A204.1 (cell line): Measurements from ENCODE around the gene ROR2.
"Not testable (repeated sequence)": the region's sequence is repeated elsewhere in the genome, so short reads cannot be mapped to it uniquely, and the experiment has no call there.

Source experiments
- FAIRE-seq: peaks from 2 replicates; lab custom pipeline; 2012; peaks lifted over from hg19 to GRCh38; lab: Jason Lieb, UNC

Gene ROR2

GRCh38 chr9:91817106-91817492, 132.9 kb downstream of the ROR2 start:
- no peak for FAIRE-seq

GRCh38 chr9:91816356-91816755, 133.7 kb downstream of the ROR2 start:
- no peak for FAIRE-seq

DNA sequence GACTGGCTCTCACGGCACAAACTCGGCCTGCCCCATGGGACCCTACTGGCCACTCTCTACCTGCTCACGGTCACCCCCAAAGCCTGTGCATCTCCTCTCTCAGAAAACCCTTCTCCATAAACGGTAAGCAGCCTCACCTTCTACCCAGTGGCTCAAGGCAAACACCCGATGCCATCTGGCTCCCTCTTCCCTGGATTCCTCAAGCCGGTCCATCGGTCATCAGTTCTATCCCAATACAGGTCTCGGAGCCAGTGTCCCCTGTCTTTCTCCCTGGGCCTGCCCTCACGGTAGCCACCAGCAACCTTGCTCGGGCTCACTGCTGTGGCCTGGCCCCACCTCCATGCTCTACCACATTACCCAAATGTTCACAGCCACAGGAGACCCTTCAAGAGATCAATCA, 134.1 kb downstream of the ROR2 start:
- FAIRE-seq, result no peak

DNA sequence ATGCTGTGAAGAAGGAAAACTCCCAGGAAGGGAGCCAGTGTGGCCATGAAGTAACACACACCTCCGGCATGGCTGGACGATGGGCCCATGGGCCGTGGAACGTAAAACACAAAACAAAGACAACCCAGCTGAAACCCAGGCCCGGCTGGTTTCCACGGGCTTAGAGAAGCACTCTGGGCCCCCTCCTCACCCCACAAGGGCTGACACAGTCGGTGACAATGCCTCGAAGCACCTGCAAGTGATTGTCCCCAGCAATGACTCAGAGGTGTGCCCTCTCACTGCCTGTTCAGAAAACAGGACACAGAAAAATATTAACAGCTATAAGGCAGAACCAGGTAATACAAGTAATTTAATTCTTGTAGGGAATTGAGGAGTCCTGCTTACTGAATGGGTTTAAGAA, 135.3 kb downstream of the ROR2 start:
- FAIRE-seq, result no peak

GRCh38 chr9:91814201-91814600, 135.8 kb downstream of the ROR2 start:
- no peak for FAIRE-seq

DNA sequence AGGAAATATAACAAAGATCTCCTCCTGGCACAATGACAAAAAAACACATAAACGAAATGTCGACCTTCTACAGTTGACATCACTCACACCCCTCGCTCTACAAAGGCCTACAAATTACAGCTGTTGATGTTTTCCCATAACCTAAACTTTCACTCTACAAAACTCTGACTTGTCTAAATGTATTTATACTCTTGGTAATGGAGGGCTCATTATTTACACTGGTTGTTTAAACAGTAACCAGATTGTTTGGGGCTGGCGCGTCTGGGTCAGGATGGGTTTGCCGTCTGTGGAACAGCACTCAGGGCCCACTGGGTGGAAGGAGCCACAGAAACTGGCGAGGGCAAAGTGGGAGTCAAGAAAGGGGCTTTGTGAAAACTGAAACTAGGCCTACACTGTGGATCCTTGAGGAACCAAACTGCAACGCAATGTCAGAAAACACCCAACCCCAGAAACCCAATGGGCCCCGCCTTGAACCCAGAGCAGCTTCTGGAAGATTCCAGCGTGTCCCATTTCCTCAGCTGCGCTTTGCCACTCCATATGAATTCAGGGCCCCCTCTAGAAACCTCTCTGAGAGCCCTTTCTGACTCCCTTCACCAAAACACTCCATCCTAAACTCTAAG, 136.7 kb downstream of the ROR2 start:
- no peak for FAIRE-seq

DNA sequence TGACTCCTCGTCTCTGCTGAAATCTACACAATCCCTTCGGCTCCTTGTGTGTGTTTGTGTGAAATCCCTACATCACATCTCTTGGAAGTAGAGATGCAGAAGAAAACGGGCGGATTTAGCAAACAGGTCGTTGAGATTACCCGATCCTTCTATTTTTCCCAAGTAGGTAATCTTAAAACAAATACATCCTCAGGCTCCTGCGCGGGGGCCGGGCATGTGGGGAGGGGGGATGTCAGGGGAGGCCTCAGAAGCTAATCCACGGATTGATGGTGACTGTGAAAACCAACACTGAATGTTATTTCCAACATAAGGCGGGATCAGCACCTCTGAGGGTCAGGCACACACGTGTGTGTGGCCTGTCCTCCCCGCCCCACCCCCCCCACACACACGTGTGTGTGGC, 137.8 kb downstream of the ROR2 start:
- FAIRE-seq, result no peak

- FAIRE-seq, result no peak
Measured at GRCh38 chr9:91811024-91811909, 138.8 kb downstream of the ROR2 start.

DNA sequence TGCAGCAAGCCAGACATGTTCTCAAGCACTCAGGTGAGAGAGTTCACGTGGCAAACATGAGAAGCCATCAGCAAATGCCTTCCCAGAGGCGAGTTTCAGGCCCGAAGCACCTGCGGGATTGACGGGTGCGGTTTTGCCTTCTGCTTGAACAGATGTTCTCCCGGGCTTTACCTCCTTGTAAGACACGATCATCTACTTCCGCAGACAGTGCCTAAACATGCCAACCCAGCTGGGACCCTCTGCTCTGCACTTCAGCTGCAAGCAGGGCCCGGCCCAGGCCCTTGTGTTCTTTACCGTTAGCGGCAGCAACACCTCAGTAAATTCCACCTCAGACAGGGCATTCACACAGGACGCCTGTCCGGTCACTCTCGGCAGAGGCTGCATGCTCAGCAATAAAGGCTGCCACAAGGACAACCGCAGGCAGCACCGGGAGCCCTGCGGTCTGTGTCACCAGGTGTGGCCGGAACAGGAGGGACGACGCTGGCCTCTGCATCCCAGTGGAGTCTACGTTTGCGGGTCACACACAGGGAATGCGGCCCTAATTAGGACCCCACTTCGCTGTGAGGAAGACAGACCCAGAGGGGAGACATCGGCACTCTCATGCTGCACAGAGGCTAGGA, 139.6 kb downstream of the ROR2 start:
- no peak for FAIRE-seq

GRCh38 chr9:91809581-91810285, 140.3 kb downstream of the ROR2 start:
- no peak for FAIRE-seq

GRCh38 chr9:91807643-91808246, 142.3 kb downstream of the ROR2 start:
- no peak for FAIRE-seq

DNA sequence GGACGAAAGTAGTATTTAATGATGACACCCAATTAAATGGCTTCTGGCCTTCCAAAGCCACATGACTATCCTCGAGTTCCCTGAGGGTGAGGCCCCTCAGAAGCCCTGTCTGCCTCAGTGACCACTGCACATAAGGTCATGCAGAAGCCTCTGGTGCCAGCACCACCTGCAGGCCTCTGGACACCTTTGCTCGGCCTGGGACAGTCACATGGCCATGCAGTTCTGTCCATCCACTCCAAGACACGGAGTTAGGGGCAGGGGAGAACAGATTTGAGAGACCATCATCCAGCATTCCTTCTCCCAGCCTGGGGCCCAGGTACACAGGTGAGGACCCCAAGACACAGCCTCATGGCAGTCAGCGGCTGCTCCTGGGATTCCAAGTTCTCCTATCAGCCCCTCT, 145.0 kb downstream of the ROR2 start:
- FAIRE-seq, result no peak

DNA sequence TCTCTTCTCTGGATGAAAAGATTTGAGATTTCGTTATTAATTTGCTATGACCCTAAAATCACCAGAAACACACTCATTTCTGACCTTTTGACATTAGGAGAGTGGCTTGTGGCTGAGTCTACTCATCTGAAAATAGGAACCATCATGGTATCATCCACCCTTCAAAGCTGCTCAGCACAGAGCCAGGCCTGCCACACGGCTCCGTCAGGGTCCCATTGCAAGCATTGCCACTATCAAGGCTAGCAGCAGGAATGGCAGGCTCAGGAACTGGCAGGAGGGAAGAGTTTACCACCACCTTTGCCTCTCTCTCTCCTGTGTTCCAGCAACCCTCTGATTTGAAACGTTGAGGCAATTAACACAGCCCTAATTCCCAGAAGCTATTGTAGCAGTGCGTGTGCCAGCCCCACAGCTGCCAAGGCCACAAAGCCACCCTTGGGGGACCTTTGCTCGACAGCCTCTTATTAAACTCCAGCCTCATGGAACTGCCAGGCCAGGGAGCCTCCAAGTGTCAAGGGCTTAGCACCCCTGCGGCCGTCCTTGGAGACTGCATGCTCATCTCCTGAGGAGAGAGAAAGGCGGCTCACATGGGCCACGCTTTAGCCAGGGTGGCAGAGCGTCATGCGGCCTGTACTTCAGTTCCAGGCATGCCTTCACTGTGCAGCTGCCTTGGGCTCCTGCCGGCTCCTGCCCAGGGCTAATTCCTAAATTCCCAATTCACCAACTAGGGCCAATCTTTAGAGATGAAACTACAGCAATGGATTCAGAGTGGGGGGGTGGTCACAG, 145.9 kb downstream of the ROR2 start:
- FAIRE-seq, result no peak

- FAIRE-seq, result no peak
Measured at GRCh38 chr9:91803151-91803940, 146.7 kb downstream of the ROR2 start.

GRCh38 chr9:91802391-91802790, 147.6 kb downstream of the ROR2 start:
- FAIRE-seq, result no peak

GRCh38 chr9:91800473-91801030, 149.5 kb downstream of the ROR2 start:
- FAIRE-seq, result no peak

DNA sequence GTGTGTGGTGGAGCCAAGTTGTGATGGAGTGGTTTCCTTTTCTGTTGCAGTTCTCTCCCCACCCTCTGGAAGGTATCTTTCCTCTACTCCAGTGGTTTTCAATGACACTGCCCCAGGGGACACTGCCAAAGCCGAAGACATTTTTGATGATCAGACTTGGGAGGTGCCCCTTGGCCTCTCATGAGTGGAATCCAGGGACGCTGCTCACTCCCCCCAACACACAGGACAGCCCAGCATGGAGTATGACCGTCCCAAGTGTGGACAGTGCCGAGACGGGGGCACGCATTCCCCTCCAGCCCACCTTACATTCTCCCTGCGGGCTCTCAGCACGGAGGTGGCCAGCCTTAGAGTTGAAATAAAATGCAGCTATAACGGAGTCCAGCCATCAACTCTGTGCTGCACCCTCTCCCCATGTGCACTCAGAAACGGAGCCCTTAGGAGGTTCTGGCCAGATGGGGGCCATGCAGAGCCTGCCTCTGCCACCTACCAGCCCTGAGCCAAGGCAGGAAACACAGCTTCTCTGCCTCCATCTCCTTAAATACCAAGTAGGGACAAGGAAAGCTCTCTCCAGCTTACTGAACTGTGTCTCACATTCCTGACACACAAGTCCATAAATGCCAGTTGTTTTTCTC, 150.8 kb downstream of the ROR2 start:
- FAIRE-seq, result no peak

DNA sequence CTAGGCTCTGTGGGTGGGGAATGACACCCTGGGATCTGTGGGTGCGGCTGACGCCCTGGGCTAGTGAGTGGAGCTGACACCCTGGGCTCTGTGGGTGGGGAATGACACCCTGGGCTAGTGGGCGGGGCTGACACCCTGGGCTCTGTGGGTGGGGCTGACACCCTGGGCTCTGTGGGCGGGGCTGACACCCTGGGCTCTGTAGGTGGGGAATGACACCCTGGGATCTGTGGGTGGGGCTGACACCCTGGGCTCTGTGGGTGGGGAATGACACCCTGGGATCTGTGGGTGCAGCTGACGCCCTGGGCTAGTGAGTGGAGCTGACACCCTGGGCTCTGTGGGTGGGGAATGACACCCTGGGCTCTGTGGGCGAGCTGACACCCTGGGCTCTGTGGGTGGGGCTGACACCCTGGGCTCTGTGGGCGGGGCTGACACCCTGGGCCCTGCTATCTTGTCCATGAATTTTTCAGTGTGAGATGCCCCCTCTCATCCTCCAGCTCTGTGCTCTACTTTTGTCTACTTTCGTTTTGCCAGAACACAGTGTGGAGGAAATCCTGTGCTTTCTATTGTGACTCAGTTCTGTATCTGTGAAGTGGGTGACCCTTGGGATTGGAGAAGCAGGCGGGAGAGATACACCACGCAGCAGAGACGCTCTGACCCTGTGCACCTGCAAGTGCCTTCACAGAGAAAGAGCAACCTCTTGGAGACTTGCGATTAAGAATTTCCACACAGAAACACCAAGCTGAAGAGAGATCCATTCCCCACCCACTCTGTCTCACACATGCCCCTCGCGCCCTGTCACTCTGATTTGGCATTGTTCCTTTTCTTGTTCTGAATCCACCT, 151.5 kb downstream of the ROR2 start:
- FAIRE-seq, result not testable (repeated sequence)

DNA sequence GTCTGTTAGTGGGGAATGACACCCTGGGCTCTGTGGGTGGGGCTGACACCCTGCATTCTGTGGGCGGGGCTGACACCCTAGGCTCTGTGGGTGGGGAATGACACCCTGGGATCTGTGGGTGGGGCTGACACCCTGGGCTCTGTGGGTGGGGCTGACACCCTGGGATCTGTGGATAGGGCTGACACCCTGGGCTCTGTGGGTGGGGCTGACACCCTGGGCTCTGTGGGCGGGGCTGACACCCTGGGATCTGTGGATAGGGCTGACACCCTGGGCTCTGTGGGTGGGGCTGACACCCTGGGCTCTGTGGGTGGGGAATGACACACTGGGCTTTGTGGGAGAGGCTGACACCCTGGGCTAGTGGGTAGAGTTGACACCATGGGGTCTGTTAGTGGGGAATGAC, 152.5 kb downstream of the ROR2 start:
- FAIRE-seq, result not testable (repeated sequence)
